ENCODE measurements around the gene NPLOC4. TPM values are rescaled to one million over a fixed set of nuclear protein-coding genes. Genes with fewer than 3 reads are reported as not detected.
A peak's percentile ranks its signal among the peaks of the same experiment; 100 is the strongest.

The NPLOC4 gene
- total and polyA plus RNA-seq, 9 of the 15 experiments (the other 6 are each of a cell fraction or from before 2014, with no cell fraction given), result 1.5 to 116 (median 64.5) TPM

DNA sequence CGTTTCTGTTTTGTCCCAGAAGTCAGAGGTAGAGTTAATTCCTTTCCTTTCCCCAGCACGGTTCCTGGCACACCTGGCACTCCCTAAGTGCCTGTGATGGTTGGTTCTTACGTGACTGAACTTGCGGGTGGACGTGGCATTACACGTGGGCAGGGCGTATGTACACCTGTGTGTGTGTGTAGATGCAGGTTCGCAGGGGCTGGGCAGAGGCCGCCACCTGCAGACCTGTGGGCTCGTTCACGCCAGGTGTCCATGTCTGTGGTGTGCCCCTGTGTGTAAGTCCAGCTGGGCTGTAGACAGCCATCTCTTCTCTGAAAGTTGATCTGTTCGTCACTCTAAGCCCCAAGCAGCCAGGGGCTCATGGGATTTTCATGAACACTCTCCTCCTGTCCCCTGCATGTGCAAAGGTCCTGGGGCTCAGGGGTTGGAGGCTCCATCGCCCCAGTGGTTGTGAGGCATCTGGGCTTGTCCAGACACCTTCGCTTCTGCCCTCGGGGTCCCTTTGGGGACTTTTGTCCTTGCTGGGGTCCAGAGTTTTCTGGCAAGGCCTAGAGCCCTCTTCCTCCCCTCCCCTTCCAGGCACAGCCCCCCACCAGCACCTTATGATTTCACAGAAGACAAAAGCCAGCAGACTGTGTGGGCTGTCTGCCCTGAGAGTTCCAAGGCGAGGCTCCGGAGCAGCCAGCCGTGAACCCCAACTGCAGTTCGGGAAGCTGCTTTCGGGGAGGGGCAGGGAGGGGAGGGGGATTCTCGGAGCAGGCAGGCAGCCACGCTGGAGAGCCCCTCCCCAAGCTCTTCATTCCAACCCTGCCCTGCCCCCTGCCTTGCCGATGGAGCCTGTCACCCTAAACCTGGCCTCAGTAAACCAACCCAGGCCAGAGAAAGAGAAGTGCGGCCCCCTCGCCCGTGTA, 114.2 kb downstream of the NPLOC4 start (continued):
- TF ChIP-seq STAG1 (CRISPR knock-in tag; IDR thresholded peaks at IDR 0.05; ENCODE audit: borderline replicate concordance), result peak; percentile 21; the same call in 1 of the 2 replicates
- no peak for TF ChIP-seq BRCA1 (IDR thresholded peaks at IDR 0.05)
- TF ChIP-seq BRCA1 (CRISPR knock-in tag; IDR thresholded peaks at IDR 0.05), result no peak
- TF ChIP-seq MXI1 (IDR thresholded peaks at IDR 0.05; ENCODE audit: low read depth, low read length), result no peak
- no peak for TF ChIP-seq MEF2A (IDR thresholded peaks at IDR 0.05; ENCODE audit: control insufficient read depth, low read depth, low read length)
- TF ChIP-seq ZNF696 (CRISPR knock-in tag; conservative IDR thresholded peaks at IDR 0.05), result no peak
- no peak for TF ChIP-seq RFX5 (IDR thresholded peaks at IDR 0.05; ENCODE audit: low read depth, low read length)
- TF ChIP-seq ILK (tag; IDR thresholded peaks at IDR 0.05; ENCODE audit: borderline replicate concordance, low read depth), result no peak
- no peak for TF ChIP-seq THAP12 (CRISPR knock-in tag; IDR thresholded peaks at IDR 0.05)
- TF ChIP-seq RAD21 (CRISPR knock-in tag; conservative IDR thresholded peaks at IDR 0.05 in 1 of 2, IDR thresholded peaks at IDR 0.05 in 1 of 2), result peak; percentile 6 to 32; a peak in 1 of 4 replicates
- TF ChIP-seq RHOXF2B (CRISPR knock-in tag; conservative IDR thresholded peaks at IDR 0.05), result no peak
- peak; percentile 59 to 93 (median 67) for TF ChIP-seq CTCF (IDR thresholded peaks at IDR 0.05 in 2 of 3, conservative IDR thresholded peaks at IDR 0.05 in 1 of 3; ENCODE audit: insufficient read depth in 2 of 3, low read depth in 1 of 3, low read length in 3 of 3)
- peak; percentile 52; the same call in 1 of the 2 replicates for TF ChIP-seq ZBTB7A (IDR thresholded peaks at IDR 0.05; ENCODE audit: borderline replicate concordance, control insufficient read depth, low read depth, low read length)
- TF ChIP-seq TEAD1 (CRISPR knock-in tag; IDR thresholded peaks at IDR 0.05), result peak in 1 of 2 experiments; percentile 54; a peak in 1 of 4 replicates
- no peak for TF ChIP-seq MYNN (IDR thresholded peaks at IDR 0.05)
- no peak for TF ChIP-seq MYNN (CRISPR knock-in tag; IDR thresholded peaks at IDR 0.05)
- TF ChIP-seq TEAD2 (tag; IDR thresholded peaks at IDR 0.05), result no peak
- no peak for TF ChIP-seq KLF6 (CRISPR knock-in tag; IDR thresholded peaks at IDR 0.05; ENCODE audit: borderline replicate concordance)
- TF ChIP-seq ZNF445 (CRISPR knock-in tag; IDR thresholded peaks at IDR 0.05; ENCODE audit: low read depth), result no peak

Data from K562 (cell line).